ENCODE measurements around the gene MED9.

DNA sequence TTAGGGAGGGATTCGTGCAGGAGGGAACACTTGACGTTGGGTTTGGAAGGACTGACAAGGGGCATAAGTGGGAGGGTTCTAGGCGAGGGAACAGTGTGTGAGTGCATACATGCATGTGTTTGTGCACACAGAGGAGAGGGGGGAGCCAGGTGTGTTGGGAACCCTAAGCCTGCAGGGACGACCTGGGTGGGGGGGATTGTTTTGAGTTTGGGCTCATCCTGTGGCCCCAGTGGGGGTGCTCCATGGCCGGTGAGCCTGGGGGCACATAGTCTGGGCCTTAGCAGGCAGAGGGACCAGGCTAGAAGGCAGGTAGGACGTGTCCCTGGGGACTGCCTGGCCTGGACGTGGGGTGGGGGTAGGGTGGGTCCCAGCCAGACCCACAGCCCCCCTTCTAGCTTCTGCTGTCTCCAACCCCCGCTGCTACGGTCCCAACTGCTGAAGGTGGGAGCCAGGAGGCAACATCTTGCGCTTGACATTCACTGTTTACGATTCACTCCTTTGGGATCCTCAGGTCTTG lies 31.3 kb downstream of the MED9 start:
- TF ChIP-seq POLR2A (IDR thresholded peaks at IDR 0.05; ENCODE audit: low read length): no peak
- TF ChIP-seq GATA1 (IDR thresholded peaks at IDR 0.05; ENCODE audit: low read depth, low read length): no peak

Data from erythroblast (primary cell).